Spinal cord (tissue), 10 donors: ENCODE measurements around the gene PIP5K1C. TPM values are rescaled to one million over a fixed set of nuclear protein-coding genes. Genes with fewer than 3 reads are reported as not detected.

Experiments
- DNase-seq, 6 donors: peaks; one replicate each; pipeline versions ENCODE4 v3.0.0 to v3.0.0-alpha.2; 2013 to 2015; ENCODE audit warnings: low spot score in 6 of 6, low read depth in 4 of 6
- H3K27ac ChIP-seq: one replicate; pipeline ENCODE4 v1.5.1; 2013; ENCODE audit warnings: low read depth, low read length, control low read depth
- H3K27me3 ChIP-seq: one replicate; pipeline ENCODE4 v1.6.1; 2013; ENCODE audit warnings: low read length; ENCODE audit not compliant: control insufficient read depth, insufficient read depth
- H3K36me3 ChIP-seq: one replicate; pipeline ENCODE4 v1.6.1; 2013; ENCODE audit warnings: low read length; ENCODE audit not compliant: control insufficient read depth, insufficient read depth
- H3K4me1 ChIP-seq: one replicate; pipeline ENCODE4 v1.6.1; 2013; ENCODE audit warnings: low read length; ENCODE audit not compliant: control insufficient read depth, insufficient read depth
- H3K4me3 ChIP-seq: one replicate; pipeline ENCODE4 v1.5.1; 2013; ENCODE audit warnings: low read depth, low read length, control low read depth
- H3K9me3 ChIP-seq: one replicate; pipeline ENCODE4 v1.6.1; 2013; ENCODE audit warnings: low read length; ENCODE audit not compliant: control insufficient read depth, insufficient read depth
- WGBS: methylation state at CpG from one replicate; pipeline ENCODE4 v1.1.5; 2013; ENCODE audit warnings: missing lambda C conversion rate; ENCODE audit not compliant: insufficient coverage; 5-methylcytosine and 5-hydroxymethylcytosine counted together
- polyA plus RNA-seq, 2 donors: library from polyadenylated mRNA; unstranded; fragments of 120-200 nt; gene quantifications; one replicate each; pipeline ENCODE4 v1.2.1, GENCODE V29; 2013; ENCODE audit not compliant: insufficient read length in 2 of 2
- total RNA-seq, 2 donors: library from RNA; depleted of rRNA in 1 of 2; stranded (reverse); fragments of 120-200 nt in 1 of 2; fragments of >200 nt in 1 of 2; gene quantifications; one replicate each; pipeline versions ENCODE4 v1.2.3 to v1.2.4, GENCODE V29; 2013 to 2014
- donor health status: healthy.

The PIP5K1C gene
- total and polyA plus RNA-seq, 4 donors = 25.4 to 91.1 (median 56.0) TPM

DNA sequence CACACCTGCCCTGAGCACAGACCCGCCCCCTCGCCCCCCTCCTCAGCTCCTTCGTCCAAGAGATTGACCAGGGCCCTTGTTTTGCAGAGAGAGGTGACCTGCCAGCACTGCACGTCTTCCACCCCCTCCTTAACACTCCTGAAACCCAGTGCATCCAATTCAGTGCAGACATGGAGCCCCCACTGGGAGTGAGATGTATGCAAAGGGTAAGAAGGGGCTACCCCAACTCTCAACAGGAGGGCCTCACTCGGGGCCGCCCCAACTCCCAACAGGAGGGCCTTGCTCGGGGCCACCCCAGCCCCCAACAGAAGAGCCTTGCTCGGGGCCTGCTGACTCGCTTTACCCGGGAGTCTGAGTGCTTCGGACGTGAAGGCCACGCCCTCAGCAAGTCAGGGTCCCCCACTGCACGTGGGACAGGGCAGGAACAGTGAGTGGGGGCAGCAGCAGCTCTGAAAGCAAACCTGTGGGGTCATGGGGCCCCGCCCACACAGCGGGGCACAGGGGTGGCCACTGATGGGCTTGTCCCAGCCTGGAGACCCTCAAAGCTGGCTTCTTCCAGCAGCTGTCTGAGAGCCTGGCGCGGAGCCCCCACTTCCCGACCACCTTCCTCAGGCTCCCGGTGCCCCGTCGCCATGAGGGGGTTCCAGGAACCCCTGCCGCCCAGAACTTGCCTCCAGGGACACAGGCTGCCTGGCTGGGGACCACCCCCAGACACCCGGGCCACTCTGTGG lies 79.3 kb downstream of the PIP5K1C start:
- no peaks in the 10 kb centered on the region for H3K27me3 ChIP-seq
- H3K9me3 ChIP-seq = no peaks in the 10 kb centered on the region
- WGBS = 94% methylated on average over 21 of the region's 24 CpGs
- peaks cover 24% of the 10 kb centered on the region for H3K4me1 ChIP-seq
- peaks cover 83% of the 10 kb centered on the region for H3K36me3 ChIP-seq
- no peak overlapping the region for H3K4me3 ChIP-seq
- DNase-seq = no peak
- no peak overlapping the region for H3K27ac ChIP-seq

DNA sequence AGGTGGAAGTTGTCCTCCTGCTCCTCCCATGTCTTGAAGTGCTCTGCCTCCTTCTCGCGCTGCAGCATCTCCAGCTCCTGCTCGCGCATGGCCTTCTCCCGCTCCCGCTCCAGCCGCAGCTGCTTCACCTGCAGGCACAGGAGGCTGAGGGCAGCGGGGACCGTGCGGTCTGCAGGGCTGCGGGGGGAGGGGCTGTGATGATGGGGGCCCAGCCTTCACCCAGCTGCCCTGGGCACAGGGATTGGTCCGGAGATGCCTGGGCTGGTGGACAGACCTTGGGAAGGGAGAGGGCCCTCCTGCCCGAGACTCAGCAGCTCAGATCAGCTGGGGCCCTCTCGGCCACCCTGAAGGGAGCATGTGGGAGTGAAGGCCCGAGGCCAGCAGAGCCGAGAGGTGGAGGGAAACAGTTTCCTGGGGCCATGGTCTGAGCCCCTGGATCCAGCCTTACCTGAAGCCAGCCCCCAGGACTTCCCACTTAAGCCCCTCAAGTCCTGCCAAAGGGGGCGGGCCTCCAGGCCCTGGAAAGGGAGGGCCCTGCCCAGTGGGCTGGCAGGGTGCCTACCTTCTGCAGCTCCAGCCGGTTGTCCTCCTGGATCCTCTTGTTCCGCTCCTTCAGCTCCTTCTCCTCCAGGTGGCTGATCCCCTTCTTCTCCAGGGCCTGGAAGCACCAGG lies 80.0 kb downstream of the PIP5K1C start:
- H3K4me1 ChIP-seq = peaks cover 17% of the 10 kb centered on the region

DNA sequence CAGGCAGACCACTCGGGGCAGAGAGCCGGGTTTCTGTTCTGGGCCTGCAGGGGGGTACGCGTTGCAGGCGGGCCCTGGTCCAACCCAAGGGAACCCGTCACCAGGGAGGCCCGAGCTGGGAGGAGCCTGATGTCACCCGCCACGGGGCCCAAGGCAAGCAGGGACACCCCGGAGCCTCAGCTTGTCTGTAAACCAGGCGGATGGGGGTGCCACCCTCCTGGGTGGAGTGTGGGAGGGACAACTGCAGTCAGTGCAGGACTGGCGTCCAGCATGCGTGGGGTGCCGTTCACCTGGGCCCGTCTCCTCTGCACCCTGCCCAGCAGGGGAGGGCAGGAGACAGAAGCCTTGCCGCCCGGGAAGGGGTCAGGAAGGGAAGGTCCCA lies 80.6 kb downstream of the PIP5K1C start:
- Histone ChIP-seq H3K36me3 (peaks cover 96% of the 10 kb centered on the region), H3K4me1 (peaks cover 12% of the 10 kb centered on the region), H3K9me3 (no peaks in the 10 kb centered on the region), H3K4me3 (no peak overlapping the region), H3K27me3 (no peaks in the 10 kb centered on the region), H3K27ac (no peak overlapping the region)
- 90% methylated on average over 14 of the region's 17 CpGs for WGBS
- no peak for DNase-seq

More for the DNA sequence above, 80.0 kb downstream of the PIP5K1C start:
- no peak for DNase-seq
- Histone ChIP-seq H3K9me3 (no peaks in the 10 kb centered on the region), H3K4me3 (no peak overlapping the region), H3K27me3 (no peaks in the 10 kb centered on the region), H3K27ac (no peak overlapping the region), H3K36me3 (peaks cover 90% of the 10 kb centered on the region)
- WGBS = 86% methylated on average over 19 of the region's 19 CpGs

DNA sequence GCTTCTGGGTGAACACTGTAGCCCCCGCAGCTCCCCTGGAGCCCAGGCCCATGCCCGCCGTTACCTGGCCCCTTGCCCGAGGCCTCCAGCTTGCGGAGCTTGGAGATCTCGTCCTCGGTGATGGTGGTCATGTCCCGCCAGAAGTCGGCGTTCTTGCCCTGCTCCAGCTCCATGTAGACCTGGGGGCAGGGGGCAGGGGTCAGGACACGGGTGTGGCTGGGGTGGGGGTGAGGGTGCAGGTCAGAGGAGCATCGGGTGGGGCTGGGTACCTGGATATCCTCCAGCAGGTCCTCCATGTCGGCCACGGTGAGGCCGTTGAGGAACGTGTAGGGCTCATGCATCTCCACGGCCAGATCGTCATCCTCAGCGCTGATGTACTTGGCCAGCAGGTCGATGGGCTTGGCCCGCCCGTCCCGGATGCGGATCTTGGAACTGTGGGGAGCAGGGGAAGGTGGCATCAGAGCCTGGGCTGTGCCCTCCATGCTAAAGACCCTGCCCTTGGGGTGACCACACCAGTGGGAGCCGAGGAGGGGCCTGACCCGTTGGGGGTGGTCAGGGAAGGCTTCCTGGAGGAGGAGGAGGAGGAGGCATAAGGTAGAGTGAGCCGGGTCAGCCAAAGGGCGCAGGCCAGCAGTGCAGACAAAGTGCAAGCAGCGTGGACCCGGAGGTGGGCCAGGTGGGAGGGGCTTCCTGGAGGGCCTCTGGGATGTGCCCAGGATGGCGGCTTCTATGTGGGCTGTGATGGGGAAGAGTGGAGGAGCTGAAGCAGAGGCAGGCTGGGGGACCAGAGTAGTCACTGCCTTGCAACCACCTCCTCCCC lies 81.2 kb downstream of the PIP5K1C start:
- no peak overlapping the region for H3K27ac ChIP-seq
- H3K36me3 ChIP-seq = peaks cover 98% of the 10 kb centered on the region
- no peaks in the 10 kb centered on the region for H3K27me3 ChIP-seq
- H3K4me3 ChIP-seq = no peak overlapping the region
- 92% methylated on average over 30 of the region's 31 CpGs for WGBS
- peaks cover 8% of the 10 kb centered on the region for H3K4me1 ChIP-seq
- DNase-seq = no peak
- no peaks in the 10 kb centered on the region for H3K9me3 ChIP-seq

DNA sequence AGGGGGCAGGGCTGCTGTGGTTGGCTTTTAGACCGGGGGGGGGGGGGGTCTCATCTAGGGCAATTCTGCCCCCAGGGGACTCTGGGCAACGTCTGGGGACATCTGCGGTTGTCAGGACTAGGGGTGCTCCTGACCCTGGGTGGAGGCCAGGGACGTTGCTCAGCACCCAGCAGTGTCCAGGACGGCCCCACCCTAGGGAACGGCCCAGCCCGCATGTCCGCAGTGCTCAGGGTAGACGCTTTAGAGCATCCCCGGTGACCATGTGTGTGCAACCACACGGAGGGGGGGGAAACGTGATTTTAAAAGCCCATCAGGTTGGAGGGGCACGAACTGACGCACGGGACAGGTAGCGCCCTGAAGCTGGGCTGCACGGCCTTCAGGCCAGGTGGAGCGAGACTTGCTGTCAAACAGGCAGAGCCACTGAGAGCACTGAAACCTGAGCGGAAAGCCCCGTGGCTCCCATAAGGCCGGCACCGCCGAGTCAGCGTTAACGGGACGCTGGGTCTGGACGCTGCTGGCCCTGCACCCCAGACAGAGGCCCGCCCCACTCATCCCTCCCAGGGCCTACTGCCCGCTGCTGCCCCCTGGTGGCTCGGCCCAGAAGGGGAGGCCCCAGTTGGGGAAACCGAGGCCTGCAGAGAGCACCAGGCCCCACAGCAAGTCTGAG lies 82.0 kb downstream of the PIP5K1C start:
- peaks cover 8% of the 10 kb centered on the region for H3K4me1 ChIP-seq
- DNase-seq = peak in 2 of 6 donors; percentile 6 to 60
- H3K36me3 ChIP-seq = peaks cover 98% of the 10 kb centered on the region
- 55% methylated on average over 31 of the region's 31 CpGs for WGBS
- no peak overlapping the region for H3K27ac ChIP-seq
- no peaks in the 10 kb centered on the region for H3K9me3 ChIP-seq
- H3K27me3 ChIP-seq = no peaks in the 10 kb centered on the region
- H3K4me3 ChIP-seq = no peak overlapping the region

DNA sequence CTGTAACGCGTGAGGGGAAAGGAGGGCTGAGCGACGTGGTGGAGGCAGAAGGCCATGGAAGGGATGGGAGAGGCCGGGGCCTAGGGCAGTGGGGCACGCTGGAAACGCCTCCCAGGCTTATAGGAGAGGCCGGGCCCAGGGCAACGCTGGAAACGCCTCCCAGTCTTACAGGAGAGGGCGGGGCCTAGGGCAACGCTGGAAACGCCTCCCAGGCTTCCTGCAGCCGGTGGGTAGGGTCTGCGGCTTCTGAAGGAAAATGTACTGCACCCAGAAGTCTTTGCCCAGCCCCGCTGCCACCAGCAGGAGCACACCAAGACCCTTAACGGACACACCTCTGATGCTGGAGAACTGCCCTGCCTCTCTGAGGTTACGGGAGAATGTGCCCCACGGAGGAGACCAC lies 82.8 kb downstream of the PIP5K1C start:
- H3K9me3 ChIP-seq = no peaks in the 10 kb centered on the region
- H3K4me3 ChIP-seq = no peak overlapping the region
- H3K27me3 ChIP-seq = no peaks in the 10 kb centered on the region
- H3K27ac ChIP-seq = no peak overlapping the region
- 71% methylated on average over 19 of the region's 19 CpGs for WGBS
- peaks cover 98% of the 10 kb centered on the region for H3K36me3 ChIP-seq
- H3K4me1 ChIP-seq = peaks cover 8% of the 10 kb centered on the region
- no peak for DNase-seq

DNA sequence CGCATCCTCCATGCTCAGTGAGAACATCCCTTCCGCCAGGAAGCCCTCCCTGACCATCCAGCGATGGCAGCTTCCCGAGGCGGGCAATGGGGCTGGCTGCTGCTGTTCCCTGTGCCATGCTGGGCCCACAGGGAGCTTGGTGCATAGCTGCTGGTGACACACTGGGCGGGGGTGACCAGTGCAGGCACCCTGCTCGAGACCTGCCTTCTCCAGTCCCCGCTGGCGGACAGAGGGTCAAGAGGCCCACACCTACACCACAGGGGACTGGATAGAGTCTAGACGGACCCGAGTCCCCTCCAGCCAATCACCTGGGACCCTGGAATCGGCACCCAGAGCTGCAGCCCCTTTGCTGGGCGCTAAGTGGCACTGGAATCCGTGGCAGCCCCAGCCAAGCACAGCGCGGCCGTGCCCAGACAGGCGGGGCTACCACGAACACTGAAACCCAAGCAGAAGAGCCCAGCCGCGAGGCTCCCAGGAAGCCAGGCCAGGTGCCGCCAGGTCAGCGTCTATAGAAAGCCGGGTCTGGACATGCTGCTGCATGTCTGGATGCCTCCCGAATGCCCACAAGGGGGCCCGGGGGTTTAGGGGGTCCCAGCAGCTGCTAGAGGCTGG lies 84.6 kb downstream of the PIP5K1C start:
- H3K27me3 ChIP-seq = no peaks in the 10 kb centered on the region
- H3K9me3 ChIP-seq = no peaks in the 10 kb centered on the region
- H3K27ac ChIP-seq = no peak overlapping the region
- no peak overlapping the region for H3K4me3 ChIP-seq
- DNase-seq = no peak
- peaks cover 98% of the 10 kb centered on the region for H3K36me3 ChIP-seq
- 92% methylated on average over 26 of the region's 26 CpGs for WGBS
- H3K4me1 ChIP-seq = peaks cover 8% of the 10 kb centered on the region

DNA sequence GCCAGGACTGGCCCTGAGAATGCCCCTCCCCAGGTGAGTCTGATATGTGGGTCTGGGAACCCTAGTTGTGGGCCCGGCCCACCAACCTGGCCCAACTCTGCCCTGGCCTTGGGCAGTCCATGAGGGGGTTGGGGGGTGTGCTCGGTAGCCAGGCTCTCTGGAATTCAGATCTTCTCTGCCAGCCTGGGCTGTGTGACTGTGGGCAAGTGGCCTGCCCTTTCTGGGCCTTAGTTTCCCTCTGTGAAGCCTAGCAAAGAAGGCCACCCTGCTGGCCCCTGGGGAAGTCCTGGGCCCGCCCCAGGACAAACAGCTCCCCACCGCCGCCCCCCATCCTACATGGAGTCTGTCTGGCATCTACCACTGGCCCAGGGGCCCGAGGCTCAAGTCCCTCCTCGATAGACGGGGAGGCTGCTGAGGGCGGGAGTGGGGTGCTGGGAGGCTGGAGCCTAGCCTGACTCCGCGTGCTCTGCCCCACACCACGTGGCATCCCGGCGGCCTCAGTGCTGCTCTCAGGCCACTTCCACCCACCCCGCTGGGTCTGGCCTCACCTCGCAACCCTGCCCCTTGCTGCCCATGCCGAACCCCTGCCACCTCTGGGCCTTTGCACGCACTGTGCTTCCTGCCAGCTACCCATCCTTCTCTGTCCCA lies 85.3 kb downstream of the PIP5K1C start:
- H3K9me3 ChIP-seq = no peaks in the 10 kb centered on the region
- H3K27me3 ChIP-seq = no peaks in the 10 kb centered on the region
- peaks cover 98% of the 10 kb centered on the region for H3K36me3 ChIP-seq
- peaks cover 12% of the 10 kb centered on the region for H3K4me1 ChIP-seq
- WGBS = 93% methylated on average over 17 of the region's 18 CpGs
- H3K27ac ChIP-seq = no peak overlapping the region
- H3K4me3 ChIP-seq = no peak overlapping the region
- no peak for DNase-seq
